ENCODE data around the gene BLVRB. TPM values are rescaled to one million over a fixed set of nuclear protein-coding genes. Genes with fewer than 3 reads are reported as not detected.
"Not testable (repeated sequence)": the region's sequence is repeated elsewhere in the genome, so short reads cannot be mapped to it uniquely, and the experiment has no call there.

BLVRB gene
- total and polyA plus RNA-seq, 7 donors, result 115 to 232 (median 197) TPM

DNA sequence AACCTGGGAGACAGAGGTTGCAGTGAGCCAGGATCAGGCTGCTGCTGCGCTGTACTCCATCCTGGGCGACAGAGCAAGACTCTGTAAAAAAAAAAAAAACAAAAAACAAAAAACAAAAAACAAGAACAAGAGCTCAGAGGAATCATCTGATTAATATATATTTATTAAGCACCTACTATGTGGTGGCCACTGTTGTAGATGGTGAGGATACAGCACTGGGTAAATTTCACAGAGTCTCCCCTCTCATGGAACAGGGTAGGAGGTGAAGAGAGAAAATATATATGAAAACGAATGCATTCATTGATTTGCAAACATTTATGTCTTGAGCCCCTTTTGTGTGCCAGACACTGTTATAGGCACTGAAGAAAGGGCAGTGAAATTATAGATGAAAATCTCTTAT lies 33.8 kb downstream of the BLVRB start:
- TF ChIP-seq, protein P1, sequence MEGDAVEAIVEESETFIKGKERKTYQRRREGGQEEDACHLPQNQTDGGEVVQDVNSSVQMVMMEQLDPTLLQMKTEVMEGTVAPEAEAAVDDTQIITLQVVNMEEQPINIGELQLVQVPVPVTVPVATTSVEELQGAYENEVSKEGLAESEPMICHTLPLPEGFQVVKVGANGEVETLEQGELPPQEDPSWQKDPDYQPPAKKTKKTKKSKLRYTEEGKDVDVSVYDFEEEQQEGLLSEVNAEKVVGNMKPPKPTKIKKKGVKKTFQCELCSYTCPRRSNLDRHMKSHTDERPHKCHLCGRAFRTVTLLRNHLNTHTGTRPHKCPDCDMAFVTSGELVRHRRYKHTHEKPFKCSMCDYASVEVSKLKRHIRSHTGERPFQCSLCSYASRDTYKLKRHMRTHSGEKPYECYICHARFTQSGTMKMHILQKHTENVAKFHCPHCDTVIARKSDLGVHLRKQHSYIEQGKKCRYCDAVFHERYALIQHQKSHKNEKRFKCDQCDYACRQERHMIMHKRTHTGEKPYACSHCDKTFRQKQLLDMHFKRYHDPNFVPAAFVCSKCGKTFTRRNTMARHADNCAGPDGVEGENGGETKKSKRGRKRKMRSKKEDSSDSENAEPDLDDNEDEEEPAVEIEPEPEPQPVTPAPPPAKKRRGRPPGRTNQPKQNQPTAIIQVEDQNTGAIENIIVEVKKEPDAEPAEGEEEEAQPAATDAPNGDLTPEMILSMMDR (IDR thresholded peaks at IDR 0.05), result no peak
- TF ChIP-seq POLR2AphosphoS5 (IDR thresholded peaks at IDR 0.05), result no peak
- no peak for TF ChIP-seq POLR2A (IDR thresholded peaks at IDR 0.05)
- no peak for TF ChIP-seq EP300 (IDR thresholded peaks at IDR 0.05)
- intact Hi-C loops (cut with DNase I), result no loop called here
- H3K9me3 ChIP-seq, result no peaks in the 10 kb centered on the region
- no peaks in the 10 kb centered on the region for H3K36me3 ChIP-seq
- no peak for DNase-seq
- peaks cover 0 to 38% (median 24%) of the 10 kb centered on the region in 4 donors for H3K4me1 ChIP-seq
- no peak overlapping the region for H3K4me3 ChIP-seq
- no peaks in the 10 kb centered on the region for H3K27me3 ChIP-seq
- peak overlapping the region; percentile 93 to 97 (median 95) for H3K27ac ChIP-seq
- WGBS, 2 donors, result 91% methylated on average over 3 of the region's 3 CpGs

DNA sequence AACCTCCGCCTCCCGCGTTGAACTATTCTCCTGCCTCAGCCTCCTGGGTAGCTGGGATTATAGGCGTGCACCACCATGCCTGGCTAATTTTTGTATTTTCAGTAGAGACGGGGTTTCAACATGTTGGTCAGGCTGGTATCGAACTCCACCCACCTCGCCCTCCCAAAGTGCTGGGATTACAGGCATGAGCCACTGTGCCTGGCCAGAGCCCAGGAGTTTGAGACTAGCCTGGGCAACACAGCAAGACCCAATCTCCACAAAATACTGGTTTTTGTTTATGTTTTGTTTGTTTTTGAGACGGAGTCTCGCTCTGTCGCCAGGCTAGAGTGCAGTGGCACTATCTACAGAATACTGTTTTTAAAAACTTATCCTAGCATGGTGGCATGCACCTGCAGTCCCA lies 35.3 kb downstream of the BLVRB start:
- WGBS, 2 donors, result 93 to 98% methylated on average over 10 of the region's 10 CpGs
- H3K36me3 ChIP-seq; DNase-seq; H3K27me3 ChIP-seq; intact Hi-C loops (cut with DNase I); H3K9me3 ChIP-seq; H3K27ac ChIP-seq; H3K4me3 ChIP-seq: not testable (repeated sequence)
- peaks cover 0 to 36% (median 27%) of the 10 kb centered on the region in 4 donors for H3K4me1 ChIP-seq

DNA sequence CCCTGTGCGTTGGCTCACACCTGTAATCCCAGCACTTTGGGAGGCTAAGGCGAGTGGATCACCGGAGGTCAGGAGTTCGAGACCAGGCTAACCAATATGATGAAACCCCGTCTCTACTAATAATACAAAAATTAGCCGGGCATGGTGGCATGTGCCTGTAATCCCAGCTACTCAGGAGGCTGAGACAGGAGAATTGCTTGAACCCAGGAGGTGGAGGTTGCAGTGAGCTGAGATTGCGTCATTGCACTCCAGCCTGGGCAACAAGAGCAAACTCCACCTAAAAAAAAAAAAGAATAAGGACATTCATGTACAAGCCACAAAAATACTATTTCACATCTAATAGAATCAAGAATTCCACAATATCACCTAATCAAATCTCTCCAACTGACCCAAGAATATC lies 37.3 kb downstream of the BLVRB start:
- DNase-seq, H3K27ac ChIP-seq, H3K9me3 ChIP-seq, H3K4me3 ChIP-seq, H3K36me3 ChIP-seq, H3K27me3 ChIP-seq: not testable (repeated sequence)
- H3K4me1 ChIP-seq, result peaks cover 0 to 41% (median 32%) of the 10 kb centered on the region in 4 donors
- WGBS, 2 donors, result 94% methylated on average over 7 of the region's 7 CpGs
- intact Hi-C loops (cut with DNase I), result loop anchor here (10.0 kb wide), 1 partner anchor 143 kb away; the partner anchor contains the start of gene AKT2

DNA sequence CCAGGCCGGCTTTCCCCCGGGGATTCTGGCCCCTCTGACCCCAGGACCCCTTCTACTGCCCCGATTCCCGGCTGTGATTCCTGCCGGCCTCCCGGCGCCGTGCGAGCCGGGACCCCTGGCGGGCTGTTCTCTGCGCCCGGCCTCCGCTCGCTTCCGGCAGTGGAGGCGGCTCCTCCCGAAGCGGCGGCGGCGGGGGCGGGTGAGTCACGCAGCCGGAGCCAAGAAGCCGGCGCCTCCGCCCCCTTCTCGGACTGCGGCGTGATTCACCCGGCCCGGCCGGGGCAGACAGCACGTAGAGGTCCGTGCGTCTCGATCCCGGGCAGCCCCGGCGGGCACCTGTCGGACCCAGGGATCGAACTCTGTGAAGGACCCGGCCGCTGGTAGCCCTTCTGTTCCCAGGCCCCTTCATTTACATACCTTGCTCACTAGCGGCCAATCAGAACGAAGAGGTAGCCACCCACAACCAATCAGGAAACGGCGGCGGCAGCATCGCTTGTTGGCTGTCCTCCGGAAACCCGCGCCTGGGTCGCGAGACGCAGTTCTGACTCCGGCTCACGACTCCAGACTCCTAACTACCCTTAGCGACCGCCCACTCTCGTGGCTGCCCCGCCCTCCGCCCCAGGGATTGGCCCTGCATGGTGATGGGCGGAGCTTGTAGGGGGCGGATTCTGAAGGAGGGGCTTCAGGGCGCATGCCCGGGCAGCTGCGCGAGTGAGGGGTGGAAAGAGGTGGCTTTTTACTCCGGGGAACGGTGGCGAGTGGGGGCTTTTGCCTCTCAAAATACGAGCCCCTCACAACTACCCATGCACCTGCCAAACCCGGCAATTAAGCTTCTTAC lies 39.9 kb downstream of the BLVRB start, which contains the start of gene SERTAD1:
TSS of gene SERTAD1 (minus strand) at position 543 of the 838 bp plus-strand sequence. CDS start 2,446 bp downstream, outside the sequence.
- H3K4me1 ChIP-seq, result peaks cover 0 to 47% (median 37%) of the 10 kb centered on the region in 4 donors
- intact Hi-C loops (cut with DNase I), result loop anchor here (1.0 to 10.0 kb wide), 2 partner anchors 18 to 141 kb away; partner anchors contain the start of gene AKT2
- H3K9me3 ChIP-seq, result no peaks in the 10 kb centered on the region
- 0% methylated on average over 75 of the region's 75 CpGs for WGBS, 2 donors
- peak; percentile 100 for DNase-seq
- peaks cover 6 to 12% (median 9%) of the 10 kb centered on the region in 4 donors for H3K36me3 ChIP-seq
- H3K4me3 ChIP-seq, result peak within 1 kb of the TSS; percentile 61 to 98 (median 86)
- H3K27me3 ChIP-seq, result no peaks in the 10 kb centered on the region
- no peak for TF ChIP-seq EP300 (IDR thresholded peaks at IDR 0.05)
- peak; percentile 94 to 98 for TF ChIP-seq POLR2A (IDR thresholded peaks at IDR 0.05)
- peak; percentile 98 to 99 (median 99) for TF ChIP-seq POLR2AphosphoS5 (IDR thresholded peaks at IDR 0.05)
- TF ChIP-seq, protein P1 (IDR thresholded peaks at IDR 0.05), result peak; percentile 64 to 93 (median 88)
- H3K27ac ChIP-seq, result peak within 1 kb of the TSS; percentile 95 to 100 (median 99)

DNA sequence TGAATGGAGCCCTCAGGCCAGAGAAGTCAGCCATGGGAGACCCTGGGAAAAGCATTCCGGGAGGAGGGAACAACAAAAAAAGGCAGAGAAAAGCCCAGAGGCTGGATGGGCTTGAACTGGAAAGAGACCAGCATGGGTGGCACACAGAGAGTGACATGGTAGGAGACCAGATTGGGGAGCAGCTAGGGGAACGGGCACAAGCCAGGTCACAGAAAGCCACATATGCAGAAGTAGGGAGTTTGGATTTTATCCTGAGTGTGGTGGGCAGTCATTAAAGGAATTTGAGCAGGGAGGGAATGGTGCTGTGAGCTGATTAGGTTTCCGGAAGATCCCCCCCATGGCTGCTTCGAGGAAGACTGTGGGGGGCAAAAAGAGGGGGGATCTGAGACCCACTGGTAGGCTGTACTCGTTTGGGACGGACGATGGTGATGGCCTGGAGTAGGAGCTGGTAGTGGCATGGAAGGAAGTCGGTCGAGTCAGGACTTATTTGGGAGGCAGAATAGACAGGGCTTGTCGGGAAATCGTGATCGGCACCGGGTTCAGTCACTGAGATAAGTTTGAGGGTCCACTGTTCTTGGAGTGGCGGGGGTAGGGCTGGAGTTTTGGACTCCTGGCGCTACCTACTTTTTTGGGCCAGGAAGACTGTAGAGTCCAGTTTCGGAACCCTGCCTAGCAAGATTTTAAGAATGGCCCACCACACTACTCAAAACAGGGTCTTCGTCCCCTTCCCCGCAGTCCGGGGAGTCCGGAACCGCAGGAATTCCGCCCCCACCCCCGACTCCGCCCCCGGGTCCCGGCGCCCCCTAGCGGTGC lies 40.7 kb downstream of the BLVRB start:
- intact Hi-C loops (cut with DNase I), result loop anchor here (1.0 to 10.0 kb wide), 5 partner anchors 18 to 177 kb away; partner anchors contain the start of genes AKT2, C19orf47, LTBP4 and PLD3
- peak overlapping the region; percentile 61 to 98 (median 86) for H3K4me3 ChIP-seq
- H3K27ac ChIP-seq, result peak overlapping the region; percentile 95 to 100 (median 99)
- H3K36me3 ChIP-seq, result peaks cover 6 to 12% (median 9%) of the 10 kb centered on the region in 4 donors
- DNase-seq, result no peak
- no peaks in the 10 kb centered on the region for H3K9me3 ChIP-seq
- WGBS, 2 donors, result 1% methylated on average over 28 of the region's 28 CpGs
- no peak for TF ChIP-seq POLR2A (IDR thresholded peaks at IDR 0.05)
- no peak for TF ChIP-seq EP300 (IDR thresholded peaks at IDR 0.05)
- no peak for TF ChIP-seq POLR2AphosphoS5 (IDR thresholded peaks at IDR 0.05)
- TF ChIP-seq, protein P1 (IDR thresholded peaks at IDR 0.05), result no peak
- H3K4me1 ChIP-seq, result peaks cover 0 to 47% (median 37%) of the 10 kb centered on the region in 4 donors
- no peaks in the 10 kb centered on the region for H3K27me3 ChIP-seq
